PC-9 (cell line): ENCODE measurements around the gene DNAI2. TPM values are rescaled to one million over a fixed set of nuclear protein-coding genes. Genes with fewer than 3 reads are reported as not detected.

Source experiments
- BruUV-seq: library from RNA; stranded (reverse); fragments of 400-500 nt; replicated peaks from 2 replicates; lab custom pipeline; 2021; lab: Mats Ljungman, UMichigan
- CTCF ChIA-PET: fragments of 300-600 bp; sonication (Branson Sonifier 250); formaldehyde crosslinking; loops from one replicate; lab custom pipeline; 2022; ENCODE audit warnings: antibody characterized with exemption; lab: Charles Lee
- POLR2A ChIA-PET: fragments of 300-600 bp; sonication (Branson Sonifier 250); formaldehyde crosslinking; loops from one replicate; lab custom pipeline; 2022; ENCODE audit warnings: antibody characterized with exemption; ENCODE audit not compliant: unreplicated experiment; lab: Charles Lee
- DNase-seq, 2 experiments: peaks; one replicate each; pipeline versions ENCODE4 v3.0.0 to v3.0.0-alpha.2; 2015 to 2022; ENCODE audit warnings: mixed read lengths in 1 of 2
- H2AFZ ChIP-seq: fragments of 200-600 bp; sonication (generic); 2 replicates; pipeline ENCODE4 v1.8.1; 2017; ENCODE audit warnings: antibody characterized with exemption
- H3F3A ChIP-seq: fragments of 200-600 bp; sonication (generic); 2 replicates; pipeline ENCODE4 v1.8.1; 2017; ENCODE audit warnings: antibody characterized with exemption, mild to moderate bottlenecking, low read depth; ENCODE audit not compliant: insufficient read depth
- H3K27ac ChIP-seq: fragments of 200-600 bp; sonication (generic); 2 replicates; pipeline ENCODE4 v1.6.1; 2016; ENCODE audit warnings: mixed run types
- H3K27me3 ChIP-seq: fragments of 200-600 bp; sonication (generic); 2 replicates; pipeline ENCODE4 v1.6.1; 2016; ENCODE audit warnings: low read depth, mixed run types; ENCODE audit not compliant: insufficient read depth
- H3K36me3 ChIP-seq: fragments of 200-600 bp; sonication (generic); 2 replicates; pipeline ENCODE4 v1.6.1; 2016; ENCODE audit warnings: low read depth, mixed run types
- H3K4me1 ChIP-seq: fragments of 200-600 bp; sonication (generic); replicated peaks from 2 replicates; pipeline ENCODE4 v1.6.1; 2016; ENCODE audit warnings: mixed run types; ENCODE audit not compliant: insufficient read depth
- H3K4me2 ChIP-seq: fragments of 200-600 bp; sonication (generic); 2 replicates; pipeline ENCODE4 v1.6.1; 2017; ENCODE audit warnings: mixed run types
- H3K4me3 ChIP-seq: fragments of 200-600 bp; sonication (generic); 2 replicates; pipeline ENCODE4 v1.6.1; 2016; ENCODE audit warnings: mixed run types
- H3K79me2 ChIP-seq: fragments of 200-600 bp; sonication (generic); 2 replicates; pipeline ENCODE4 v1.6.1; 2017; ENCODE audit warnings: low read depth, mixed run types
- H3K9me2 ChIP-seq: fragments of 200-600 bp; sonication (generic); 2 replicates; pipeline ENCODE4 v1.8.1; 2017; ENCODE audit warnings: mild to moderate bottlenecking; ENCODE audit not compliant: insufficient read depth
- H3K9me3 ChIP-seq: fragments of 200-600 bp; sonication (generic); 2 replicates; pipeline ENCODE4 v1.8.1; 2016; ENCODE audit warnings: low read depth; ENCODE audit not compliant: insufficient read depth
- H4K20me1 ChIP-seq: fragments of 200-600 bp; sonication (generic); 2 replicates; pipeline ENCODE4 v1.8.1; 2017; ENCODE audit not compliant: insufficient read depth
- EZH2 ChIP-seq: fragments of 200-600 bp; sonication (generic); IDR thresholded peaks from 2 replicates; pipeline ENCODE4 v1.8.0; 2017; ENCODE audit warnings: antibody characterized with exemption, low read depth
- intact Hi-C: fragments of 100-400 bp; cut with micrococcal nuclease; formaldehyde crosslinking; loops from one replicate; pipeline ENCODE4 v1.10.0; 2022; ENCODE audit not compliant: unreplicated experiment
- total RNA-seq: library from RNA; stranded (reverse); gene quantifications from 2 replicates; pipeline ENCODE4 v1.2.3, GENCODE V29; 2021
- TF ChIP-seq, protein P1 (sequence below): fragments of 200-600 bp; sonication (generic); conservative IDR thresholded peaks from 2 replicates; pipeline ENCODE4 v1.6.1; 2017; ENCODE audit warnings: mixed run types, antibody characterized with exemption, mild to moderate bottlenecking, moderate library complexity

DNAI2 gene
- total RNA-seq, 1 experiment from 2014 or later = not detected

- DNase-seq = no peak
- Histone ChIP-seq H3K9me2 (no peaks in the 10 kb centered on the region), H2AFZ (no peak overlapping the region), H3K4me1 (no peaks in the 10 kb centered on the region), H3K4me3 (no peak overlapping the region), H3K9me3 (no peaks in the 10 kb centered on the region), H3K4me2 (no peak overlapping the region), H3K27me3 (peaks cover 80% of the 10 kb centered on the region), H3K27ac (no peak overlapping the region), H4K20me1 (no peaks in the 10 kb centered on the region), H3K36me3 (no peaks in the 10 kb centered on the region), H3F3A (no peaks in the 10 kb centered on the region), H3K79me2 (no peaks in the 10 kb centered on the region)
- BruUV-seq = no TSS peak
- ChIA-PET POLR2A (no interaction called here), CTCF (no interaction called here)
- intact Hi-C loops = loop anchor here (10.0 kb wide), 1 partner anchor 145 kb away; no protein-coding TSS in a partner anchor
- no peak for TF ChIP-seq EZH2
- TF ChIP-seq, protein P1, sequence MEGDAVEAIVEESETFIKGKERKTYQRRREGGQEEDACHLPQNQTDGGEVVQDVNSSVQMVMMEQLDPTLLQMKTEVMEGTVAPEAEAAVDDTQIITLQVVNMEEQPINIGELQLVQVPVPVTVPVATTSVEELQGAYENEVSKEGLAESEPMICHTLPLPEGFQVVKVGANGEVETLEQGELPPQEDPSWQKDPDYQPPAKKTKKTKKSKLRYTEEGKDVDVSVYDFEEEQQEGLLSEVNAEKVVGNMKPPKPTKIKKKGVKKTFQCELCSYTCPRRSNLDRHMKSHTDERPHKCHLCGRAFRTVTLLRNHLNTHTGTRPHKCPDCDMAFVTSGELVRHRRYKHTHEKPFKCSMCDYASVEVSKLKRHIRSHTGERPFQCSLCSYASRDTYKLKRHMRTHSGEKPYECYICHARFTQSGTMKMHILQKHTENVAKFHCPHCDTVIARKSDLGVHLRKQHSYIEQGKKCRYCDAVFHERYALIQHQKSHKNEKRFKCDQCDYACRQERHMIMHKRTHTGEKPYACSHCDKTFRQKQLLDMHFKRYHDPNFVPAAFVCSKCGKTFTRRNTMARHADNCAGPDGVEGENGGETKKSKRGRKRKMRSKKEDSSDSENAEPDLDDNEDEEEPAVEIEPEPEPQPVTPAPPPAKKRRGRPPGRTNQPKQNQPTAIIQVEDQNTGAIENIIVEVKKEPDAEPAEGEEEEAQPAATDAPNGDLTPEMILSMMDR = no peak
Measured at GRCh38 chr17:74309902-74310301, 35.9 kb downstream of the DNAI2 start.

GRCh38 chr17:74314877-74315276, 40.8 kb downstream of the DNAI2 start:
- Histone ChIP-seq H3K79me2 (no peaks in the 10 kb centered on the region), H3K9me2 (no peaks in the 10 kb centered on the region), H3K36me3 (no peaks in the 10 kb centered on the region), H3K27ac (no peak overlapping the region), H3K9me3 (no peaks in the 10 kb centered on the region), H3K4me3 (no peak overlapping the region), H4K20me1 (no peaks in the 10 kb centered on the region), H3K4me2 (no peak overlapping the region), H3F3A (no peaks in the 10 kb centered on the region), H2AFZ (no peak overlapping the region), H3K4me1 (no peaks in the 10 kb centered on the region), H3K27me3 (peaks cover 86% of the 10 kb centered on the region)
- TF ChIP-seq, protein P1 = no peak
- no peak for TF ChIP-seq EZH2
- no peak for DNase-seq
- intact Hi-C loops = no loop called here
- ChIA-PET CTCF (no interaction called here), POLR2A (no interaction called here)
- BruUV-seq = no TSS peak

GRCh38 chr17:74316220-74316619, 42.2 kb downstream of the DNAI2 start:
- no peaks in the 10 kb centered on the region for H3K36me3 ChIP-seq
- no peak overlapping the region for H3K27ac ChIP-seq
- intact Hi-C loops = no loop called here
- no peak for TF ChIP-seq EZH2
- TF ChIP-seq, protein P1 = no peak
- no peaks in the 10 kb centered on the region for H3K4me1 ChIP-seq
- no peaks in the 10 kb centered on the region for H3K9me3 ChIP-seq
- H4K20me1 ChIP-seq = no peaks in the 10 kb centered on the region
- no peak overlapping the region for H3K4me2 ChIP-seq
- H3F3A ChIP-seq = no peaks in the 10 kb centered on the region
- H3K4me3 ChIP-seq = no peak overlapping the region
- H3K79me2 ChIP-seq = no peaks in the 10 kb centered on the region
- peaks cover 92% of the 10 kb centered on the region for H3K27me3 ChIP-seq
- ChIA-PET CTCF (interaction anchor here (0.6 kb wide), 1 partner anchor 57 kb away, joined by 3 read pairs; no protein-coding TSS in a partner anchor), POLR2A (no interaction called here)
- DNase-seq = no peak
- no peak overlapping the region for H2AFZ ChIP-seq
- BruUV-seq = no TSS peak
- no peaks in the 10 kb centered on the region for H3K9me2 ChIP-seq
